ENCODE results near the gene PCDHA11. TPM values are rescaled to one million over a fixed set of nuclear protein-coding genes. Genes with fewer than 3 reads are reported as not detected.
"Not testable (repeated sequence)": the region's sequence is repeated elsewhere in the genome, so short reads cannot be mapped to it uniquely, and the experiment has no call there.

The PCDHA11 gene
- total RNA-seq, 2 experiments from 2014 or later: not detected

- Mint-ChIP-seq H3K36me3 (no peaks in the 10 kb centered on the region), H3K27ac (no peak overlapping the region), H3K9me3 (peaks cover 11% of the 10 kb centered on the region), H3K27me3 (peaks cover 10% of the 10 kb centered on the region), H3K4me3 (no peak overlapping the region), H3K4me1 (ENCODE audit: low read depth) (no peaks in the 10 kb centered on the region)
- ChIA-PET POLR2A (no interaction called here), CTCF (no interaction called here)
- intact Hi-C loops (cut with micrococcal nuclease): loop anchor here (10.0 kb wide), 1 partner anchor 68 kb away; the partner anchor contains the start of gene PCDHA2
- DNase-seq: no peak
Observed at GRCh38 chr5:140862441-140863295, 6.1 kb upstream of the PCDHA11 start.

DNA sequence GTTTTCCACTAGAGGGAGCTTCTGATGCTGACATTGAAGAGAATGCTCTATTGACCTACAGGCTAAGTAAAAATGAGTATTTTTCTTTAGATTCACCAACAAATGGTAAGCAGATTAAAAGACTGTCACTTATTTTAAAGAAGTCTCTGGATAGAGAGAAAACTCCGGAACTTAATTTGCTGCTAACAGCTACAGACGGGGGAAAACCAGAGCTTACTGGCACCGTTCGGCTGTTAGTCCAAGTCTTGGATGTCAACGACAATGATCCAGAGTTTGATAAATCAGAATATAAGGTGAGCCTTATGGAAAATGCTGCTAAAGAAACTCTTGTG lies 764 bp downstream of the PCDHA11 start:
- POLR2A ChIA-PET: no interaction called here
- no peak overlapping the region for H3K4me3 Mint-ChIP-seq
- H3K27me3 Mint-ChIP-seq: peaks cover 12% of the 10 kb centered on the region
- H3K36me3 Mint-ChIP-seq: peaks cover 8% of the 10 kb centered on the region
- CTCF ChIA-PET: interaction anchor here (0.7 to 1.7 kb wide), 2 partner anchors 9 to 22 kb away, joined by 3 to 6 read pairs; partner anchors contain the start of gene PCDHA9
- H3K27ac Mint-ChIP-seq: no peak overlapping the region
- no peak for DNase-seq
- intact Hi-C loops (cut with micrococcal nuclease): loop anchor here (10.0 kb wide), 1 partner anchor 75 kb away; the partner anchor contains the start of gene PCDHA2
- H3K9me3 Mint-ChIP-seq: peaks cover 5% of the 10 kb centered on the region
- H3K4me1 Mint-ChIP-seq (ENCODE audit: low read depth): no peaks in the 10 kb centered on the region

- ChIA-PET CTCF (interaction anchor here (0.6 to 1.7 kb wide), 2 partner anchors 21 to 23 kb away, joined by 3 to 6 read pairs; partner anchors contain the start of gene PCDHA9), POLR2A (no interaction called here)
- Mint-ChIP-seq H3K4me3 (no peak overlapping the region), H3K36me3 (peaks cover 10% of the 10 kb centered on the region), H3K27me3 (peaks cover 20% of the 10 kb centered on the region), H3K27ac (no peak overlapping the region), H3K9me3 (peaks cover 5% of the 10 kb centered on the region), H3K4me1 (ENCODE audit: low read depth) (no peaks in the 10 kb centered on the region)
- no peak for DNase-seq
- intact Hi-C loops (cut with micrococcal nuclease): no loop called here
Observed at GRCh38 chr5:140870221-140871201, 1.8 kb downstream of the PCDHA11 start.

DNA sequence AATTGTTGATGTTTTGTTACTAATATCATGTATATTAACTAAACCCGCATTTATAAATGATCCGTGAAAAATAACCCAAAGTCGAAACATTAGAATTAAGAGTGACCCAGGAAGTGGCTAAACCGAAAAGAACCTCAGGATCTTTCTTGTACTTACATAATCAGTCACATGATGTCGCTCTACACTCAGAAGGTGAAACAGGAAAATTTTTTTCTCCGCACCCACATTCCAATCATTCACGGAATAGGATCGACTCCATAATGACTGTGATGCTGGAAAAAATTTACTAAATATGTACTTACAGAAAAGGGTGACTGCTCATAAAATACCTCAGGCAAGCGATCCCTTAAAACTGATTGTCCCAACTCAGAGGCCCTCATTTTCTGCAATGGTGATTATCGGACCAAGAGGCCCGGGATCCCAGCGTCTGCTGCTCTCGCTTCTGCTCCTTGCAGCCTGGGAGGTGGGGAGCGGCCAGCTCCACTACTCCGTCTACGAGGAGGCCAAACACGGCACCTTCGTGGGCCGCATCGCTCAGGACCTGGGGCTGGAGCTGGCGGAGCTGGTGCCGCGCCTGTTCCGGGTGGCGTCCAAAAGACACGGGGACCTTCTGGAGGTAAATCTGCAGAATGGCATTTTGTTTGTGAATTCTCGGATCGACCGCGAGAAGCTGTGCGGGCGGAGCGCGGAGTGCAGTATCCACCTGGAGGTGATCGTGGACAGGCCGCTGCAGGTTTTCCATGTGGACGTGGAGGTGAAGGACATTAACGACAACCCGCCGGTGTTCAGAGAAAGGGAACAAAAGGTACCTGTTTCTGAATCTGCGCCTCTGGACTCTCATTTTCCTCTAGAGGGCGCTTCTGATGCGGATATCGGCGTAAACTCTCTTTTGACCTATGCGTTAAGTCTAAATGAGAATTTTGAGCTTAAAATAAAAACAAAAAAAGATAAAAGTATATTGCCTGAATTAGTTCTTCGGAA lies 6.6 kb downstream of the PCDHA11 start, which contains the start of gene PCDHA12:
TSS of gene PCDHA12 (plus strand) at position 224 of the 981 bp plus-strand sequence. CDS start at position 389, 165 bp downstream.
- DNase-seq: no peak
- H3K4me1 Mint-ChIP-seq (ENCODE audit: low read depth): no peaks in the 10 kb centered on the region
- intact Hi-C loops (cut with micrococcal nuclease): no loop called here
- peaks cover 12% of the 10 kb centered on the region for H3K36me3 Mint-ChIP-seq
- H3K4me3 Mint-ChIP-seq: no peak within 1 kb of the TSS
- peaks cover 31% of the 10 kb centered on the region for H3K27me3 Mint-ChIP-seq
- ChIA-PET CTCF (interaction anchor here (0.5 kb wide), 1 partner anchor 167 kb away, joined by 3 read pairs; no protein-coding TSS in a partner anchor), POLR2A (no interaction called here)
- H3K9me3 Mint-ChIP-seq: peaks cover 6% of the 10 kb centered on the region
- H3K27ac Mint-ChIP-seq: no peak within 1 kb of the TSS

DNA sequence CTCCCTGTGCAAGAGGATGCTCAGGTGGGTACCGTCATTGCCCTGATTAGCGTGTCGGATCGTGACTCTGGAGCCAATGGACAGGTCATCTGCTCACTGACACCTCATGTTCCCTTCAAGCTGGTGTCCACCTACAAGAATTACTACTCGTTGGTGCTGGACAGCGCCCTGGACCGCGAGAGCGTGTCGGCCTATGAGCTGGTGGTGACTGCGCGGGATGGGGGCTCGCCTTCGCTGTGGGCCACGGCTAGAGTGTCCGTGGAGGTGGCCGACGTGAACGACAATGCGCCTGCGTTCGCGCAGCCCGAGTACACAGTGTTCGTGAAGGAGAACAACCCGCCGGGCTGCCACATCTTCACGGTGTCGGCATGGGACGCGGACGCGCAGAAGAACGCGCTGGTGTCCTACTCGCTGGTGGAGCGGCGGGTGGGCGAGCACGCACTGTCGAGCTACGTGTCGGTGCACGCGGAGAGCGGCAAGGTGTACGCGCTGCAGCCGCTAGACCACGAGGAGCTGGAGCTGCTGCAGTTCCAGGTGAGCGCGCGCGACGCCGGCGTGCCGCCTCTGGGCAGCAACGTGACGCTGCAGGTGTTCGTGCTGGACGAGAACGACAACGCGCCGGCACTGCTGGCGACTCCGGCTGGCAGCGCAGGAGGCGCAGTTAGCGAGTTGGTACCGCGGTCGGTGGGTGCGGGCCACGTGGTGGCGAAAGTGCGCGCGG lies 7.9 kb downstream of the PCDHA11 start:
- H3K4me1 Mint-ChIP-seq (ENCODE audit: low read depth); intact Hi-C loops (cut with micrococcal nuclease); POLR2A ChIA-PET; CTCF ChIA-PET; H3K9me3 Mint-ChIP-seq; DNase-seq; H3K4me3 Mint-ChIP-seq; H3K27ac Mint-ChIP-seq: not testable (repeated sequence)
- Mint-ChIP-seq H3K36me3 (peaks cover 15% of the 10 kb centered on the region), H3K27me3 (peaks cover 37% of the 10 kb centered on the region)

- Mint-ChIP-seq H3K27ac (no peak overlapping the region), H3K4me3 (no peak overlapping the region), H3K4me1 (ENCODE audit: low read depth) (no peaks in the 10 kb centered on the region), H3K27me3 (peaks cover 41% of the 10 kb centered on the region), H3K36me3 (peaks cover 16% of the 10 kb centered on the region), H3K9me3 (peaks cover 12% of the 10 kb centered on the region)
- intact Hi-C loops (cut with micrococcal nuclease): no loop called here
- no peak for DNase-seq
- ChIA-PET POLR2A (no interaction called here), CTCF (no interaction called here)
Observed at GRCh38 chr5:140877262-140877581, 8.5 kb downstream of the PCDHA11 start.

GRCh38 chr5:140881889-140882590 lies 13.3 kb downstream of the PCDHA11 start, which contains the start of gene PCDHA13:
Gene PCDHA13 (plus strand): TSS chr5:140882124. CDS start chr5:140882269, 145 bp downstream.
- Mint-ChIP-seq H3K27me3 (peaks cover 26% of the 10 kb centered on the region), H3K9me3 (peaks cover 16% of the 10 kb centered on the region), H3K36me3 (peaks cover 9% of the 10 kb centered on the region), H3K4me1 (ENCODE audit: low read depth) (no peaks in the 10 kb centered on the region), H3K27ac (no peak within 1 kb of the TSS), H3K4me3 (no peak within 1 kb of the TSS)
- CTCF ChIA-PET: no interaction called here
- intact Hi-C loops (cut with micrococcal nuclease): no loop called here
- no peak for DNase-seq
- POLR2A ChIA-PET: no interaction called here

DNA sequence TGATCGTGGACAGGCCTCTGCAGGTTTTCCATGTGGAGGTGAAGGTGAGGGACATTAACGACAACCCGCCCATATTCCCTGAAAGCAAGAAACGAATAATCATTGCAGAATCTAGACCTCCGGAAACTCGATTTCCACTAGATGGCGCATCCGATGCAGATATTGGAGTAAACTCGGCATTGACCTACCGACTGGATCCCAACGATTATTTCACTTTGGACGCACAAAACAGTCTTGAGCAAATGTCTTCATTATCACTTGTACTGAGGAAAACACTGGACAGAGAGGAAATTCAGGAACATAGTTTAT lies 13.8 kb downstream of the PCDHA11 start:
- ChIA-PET CTCF (no interaction called here), POLR2A (no interaction called here)
- Mint-ChIP-seq H3K27me3 (peaks cover 26% of the 10 kb centered on the region), H3K27ac (no peak overlapping the region), H3K36me3 (peaks cover 12% of the 10 kb centered on the region), H3K9me3 (peaks cover 16% of the 10 kb centered on the region), H3K4me3 (no peak overlapping the region), H3K4me1 (ENCODE audit: low read depth) (no peaks in the 10 kb centered on the region)
- intact Hi-C loops (cut with micrococcal nuclease): no loop called here
- DNase-seq: no peak

GRCh38 chr5:140883373-140883772 lies 14.6 kb downstream of the PCDHA11 start:
- Mint-ChIP-seq H3K36me3 (peaks cover 12% of the 10 kb centered on the region), H3K4me3 (no peak overlapping the region), H3K27me3 (peaks cover 26% of the 10 kb centered on the region), H3K27ac (no peak overlapping the region), H3K9me3 (peaks cover 16% of the 10 kb centered on the region), H3K4me1 (ENCODE audit: low read depth) (no peaks in the 10 kb centered on the region)
- intact Hi-C loops (cut with micrococcal nuclease): no loop called here
- ChIA-PET CTCF (no interaction called here), POLR2A (no interaction called here)
- DNase-seq: no peak

DNA sequence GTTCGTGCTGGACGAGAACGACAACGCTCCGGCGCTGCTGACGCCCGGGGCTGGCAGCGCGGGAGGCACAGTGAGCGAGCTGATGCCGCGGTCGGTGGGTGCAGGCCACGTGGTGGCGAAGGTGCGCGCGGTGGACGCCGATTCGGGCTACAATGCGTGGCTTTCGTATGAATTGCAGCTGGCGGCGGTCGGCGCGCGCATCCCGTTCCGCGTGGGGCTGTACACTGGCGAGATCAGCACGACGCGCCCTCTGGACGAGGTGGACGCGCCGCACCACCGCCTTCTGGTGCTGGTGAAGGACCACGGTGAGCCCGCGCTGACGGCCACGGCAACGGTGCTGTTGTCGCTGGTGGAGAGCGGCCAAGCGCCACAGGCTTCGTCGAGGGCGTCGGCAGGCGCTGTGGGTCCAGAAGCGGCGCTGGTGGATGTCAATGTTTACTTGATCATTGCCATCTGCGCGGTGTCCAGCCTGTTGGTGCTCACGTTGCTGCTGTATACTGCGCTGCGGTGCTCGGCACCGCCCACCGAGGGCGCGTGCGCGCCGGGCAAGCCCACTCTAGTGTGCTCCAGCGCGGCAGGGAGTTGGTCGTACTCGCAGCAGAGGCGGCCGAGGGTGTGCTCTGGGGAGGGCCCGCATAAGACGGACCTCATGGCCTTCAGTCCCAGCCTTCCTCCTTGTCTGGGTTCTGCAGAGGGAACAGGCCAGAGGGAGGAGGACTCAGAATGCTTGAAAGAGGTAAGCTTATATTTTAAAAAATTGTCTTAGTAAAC lies 15.4 kb downstream of the PCDHA11 start:
- Mint-ChIP-seq H3K9me3 (peaks cover 16% of the 10 kb centered on the region), H3K36me3 (peaks cover 12% of the 10 kb centered on the region), H3K27ac (no peak overlapping the region), H3K4me1 (ENCODE audit: low read depth) (no peaks in the 10 kb centered on the region), H3K4me3 (no peak overlapping the region), H3K27me3 (peaks cover 24% of the 10 kb centered on the region)
- no peak for DNase-seq
- POLR2A ChIA-PET: no interaction called here
- CTCF ChIA-PET: no interaction called here
- intact Hi-C loops (cut with micrococcal nuclease): no loop called here
